GM23338 (cell line): ENCODE results near the gene GALNT1. TPM values are rescaled to one million over a fixed set of nuclear protein-coding genes. Genes with fewer than 3 reads are reported as not detected.

ENCODE experiments used
- ATAC-seq: fragments of 200-7000 bp; cut with Tn5 transposase; 3 replicates; pipeline ENCODE4 v1.9.1; 2020
- DNase-seq: peaks from one replicate; pipeline ENCODE4 v3.0.0-alpha.2; 2015; ENCODE audit warnings: low spot score
- H2AFZ ChIP-seq: fragments of 200-600 bp; sonication (generic); 2 replicates; pipeline ENCODE4 v1.8.0; 2016; ENCODE audit warnings: antibody characterized with exemption, mild to moderate bottlenecking, moderate library complexity
- H3F3A ChIP-seq: fragments of 200-600 bp; sonication (generic); replicated peaks from 2 replicates; pipeline ENCODE4 v1.8.0; 2017; ENCODE audit warnings: antibody characterized with exemption, mixed run types, low read depth
- H3K27ac ChIP-seq: fragments of 200-600 bp; sonication (generic); 2 replicates; pipeline ENCODE4 v1.6.1; 2016; ENCODE audit warnings: low read depth
- H3K27me3 ChIP-seq: fragments of 200-600 bp; sonication (generic); 2 replicates; pipeline ENCODE4 v1.8.0; 2016; ENCODE audit warnings: mild to moderate bottlenecking, mixed run types, moderate library complexity; ENCODE audit not compliant: insufficient read depth
- H3K36me3 ChIP-seq: fragments of 200-600 bp; sonication (generic); 2 replicates; pipeline ENCODE4 v1.8.0; 2016; ENCODE audit warnings: mild to moderate bottlenecking; ENCODE audit not compliant: insufficient read depth
- H3K4me1 ChIP-seq: fragments of 200-600 bp; sonication (generic); 2 replicates; pipeline ENCODE4 v1.8.0; 2016; ENCODE audit warnings: mild to moderate bottlenecking, moderate library complexity; ENCODE audit not compliant: insufficient read depth
- H3K4me2 ChIP-seq: fragments of 200-600 bp; sonication (generic); 2 replicates; pipeline ENCODE4 v1.7.1; 2017; ENCODE audit warnings: mixed run types
- H3K4me3 ChIP-seq: fragments of 200-600 bp; sonication (generic); 2 replicates; pipeline ENCODE4 v1.6.1; 2016; ENCODE audit warnings: mixed run types
- H3K79me2 ChIP-seq: fragments of 200-600 bp; sonication (generic); replicated peaks from 2 replicates; pipeline ENCODE4 v1.8.0; 2017; ENCODE audit warnings: mild to moderate bottlenecking; ENCODE audit not compliant: insufficient read depth
- H3K9me2 ChIP-seq: fragments of 200-600 bp; sonication (generic); 2 replicates; pipeline ENCODE4 v1.8.0; 2017; ENCODE audit not compliant: insufficient read depth
- H4K20me1 ChIP-seq: fragments of 200-600 bp; sonication (generic); replicated peaks from 2 replicates; pipeline ENCODE4 v1.8.0; 2017; ENCODE audit warnings: mild to moderate bottlenecking; ENCODE audit not compliant: insufficient read depth
- H3K27ac Mint-ChIP-seq: 2 replicates; pipeline ENCODE4 v1.8.0; 2020; ENCODE audit warnings: inconsistent platforms, mild to moderate bottlenecking, moderate library complexity, mixed read lengths
- H3K27me3 Mint-ChIP-seq: 3 replicates; pipeline ENCODE4 v1.8.0; 2022; ENCODE audit warnings: low read depth, mild to moderate bottlenecking, moderate library complexity, mixed read lengths, inconsistent platforms; ENCODE audit not compliant: insufficient read depth, poor library complexity
- H3K36me3 Mint-ChIP-seq: 3 replicates; pipeline ENCODE4 v1.8.0; 2021; ENCODE audit warnings: low read depth, mild to moderate bottlenecking, inconsistent platforms, moderate library complexity, mixed read lengths
- H3K4me1 Mint-ChIP-seq: 3 replicates; pipeline ENCODE4 v1.8.0; 2020; ENCODE audit warnings: mild to moderate bottlenecking, inconsistent platforms, mixed read lengths
- H3K4me3 Mint-ChIP-seq: 3 replicates; pipeline ENCODE4 v1.8.0; 2021; ENCODE audit warnings: moderate library complexity, mild to moderate bottlenecking, inconsistent platforms, mixed read lengths
- H3K9me3 Mint-ChIP-seq: 3 replicates; pipeline ENCODE4 v1.8.0; 2020; ENCODE audit warnings: moderate library complexity, mild to moderate bottlenecking, inconsistent platforms, mixed read lengths
- CREB1 ChIP-seq: fragments of 250-450 bp; sonication (Bioruptor Pico); IDR thresholded peaks from 2 replicates; pipeline ENCODE4 v1.5.0; 2020; ENCODE audit warnings: low read depth, mild to moderate bottlenecking, moderate library complexity
- EZH2 ChIP-seq: fragments of 200-600 bp; sonication (generic); IDR thresholded peaks from one replicate; pipeline ENCODE4 v1.8.0; 2017; ENCODE audit warnings: antibody characterized with exemption, mild to moderate bottlenecking, low read depth; ENCODE audit not compliant: unreplicated experiment
- EZH2phosphoT487 ChIP-seq: fragments of 200-600 bp; sonication (generic); IDR thresholded peaks from one replicate; pipeline ENCODE4 v1.8.1; 2018; ENCODE audit warnings: antibody characterized with exemption; ENCODE audit not compliant: unreplicated experiment
- JUNB ChIP-seq: IDR thresholded peaks from one replicate; pipeline ENCODE4 v1.6.1; 2016; ENCODE audit warnings: antibody characterized with exemption; ENCODE audit not compliant: unreplicated experiment
- NANOG ChIP-seq: IDR thresholded peaks from 2 replicates; pipeline ENCODE4 v1.6.1; 2016; ENCODE audit warnings: antibody characterized with exemption, borderline replicate concordance
- POLR2AphosphoS5 ChIP-seq: IDR thresholded peaks from 2 replicates; pipeline ENCODE4 v1.6.1; 2016; ENCODE audit warnings: antibody characterized with exemption, low read depth
- STAT1 ChIP-seq: IDR thresholded peaks from one replicate; pipeline ENCODE4 v1.6.1; 2016; ENCODE audit warnings: antibody characterized with exemption; ENCODE audit not compliant: unreplicated experiment
- ZNF114 ChIP-seq: fragments of 250-450 bp; sonication (Bioruptor Pico); IDR thresholded peaks from 2 replicates; pipeline ENCODE4 v1.5.0; 2020; ENCODE audit warnings: mild to moderate bottlenecking, moderate library complexity
- ZNF331 ChIP-seq: fragments of 250-450 bp; sonication (Bioruptor Pico); IDR thresholded peaks from 2 replicates; pipeline ENCODE4 v1.5.0; 2020; ENCODE audit warnings: low read depth, mild to moderate bottlenecking, moderate library complexity
- polyA plus RNA-seq: library from polyadenylated mRNA; unstranded; fragments of >200 nt; fragmentation: Nextera tagmentation; extraction: Ambion mirVana; gene quantifications from 2 replicates; pipeline ENCODE4 v1.2.1, GENCODE V29; 2016
- total RNA-seq: library from RNA; depleted of rRNA; stranded (reverse); fragments of >200 nt; shearing (Covaris generic); gene quantifications from 2 replicates; pipeline ENCODE4 v1.2.3, GENCODE V29; 2014
- TF ChIP-seq, protein P1 (sequence below): IDR thresholded peaks from 2 replicates; pipeline ENCODE4 v1.6.1; 2016; ENCODE audit warnings: antibody characterized with exemption
- TF ChIP-seq, protein P2 (sequence below): IDR thresholded peaks from one replicate; pipeline ENCODE4 v1.6.1; 2018; ENCODE audit warnings: antibody characterized with exemption; ENCODE audit not compliant: unreplicated experiment
- TF ChIP-seq, protein P3 (sequence below): fragments of 250-450 bp; sonication (Bioruptor Pico); IDR thresholded peaks from 2 replicates; pipeline ENCODE4 v1.5.0; 2020; ENCODE audit warnings: mild to moderate bottlenecking, moderate library complexity
- TF ChIP-seq, protein P4 (sequence below), 2 experiments: fragments of 200-600 bp in 1 of 2; sonication (generic) in 1 of 2; conservative IDR thresholded peaks; 2 replicates each; pipeline versions ENCODE4 v1.5.1 to v1.6.1; 2016 to 2017; ENCODE audit warnings: antibody characterized with exemption in 2 of 2, low read depth in 2 of 2, mild to moderate bottlenecking in 2 of 2, moderate library complexity in 1 of 2

The GALNT1 gene
- total and polyA plus RNA-seq, 2 experiments from 2014 or later, result 37.4 to 60.8 TPM

DNA sequence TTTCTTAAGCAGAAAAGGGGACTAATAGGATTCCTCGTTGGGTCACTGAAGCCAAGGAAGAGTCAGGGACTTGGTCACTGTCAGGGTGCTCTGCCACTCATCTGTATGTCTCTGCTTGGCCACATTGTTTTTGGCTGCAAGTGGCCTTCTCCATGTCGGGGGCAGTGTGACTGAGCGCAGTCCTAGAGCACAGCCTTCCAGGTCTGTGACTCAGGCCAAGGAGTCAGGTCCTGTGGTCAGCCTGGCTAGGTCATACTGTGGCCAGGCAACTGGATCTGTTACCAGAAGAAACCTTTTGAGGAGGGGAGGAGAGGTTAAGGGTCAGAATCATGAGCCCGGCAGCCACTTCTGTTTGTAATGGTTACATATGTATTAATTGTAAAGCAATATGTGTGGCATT lies 61.3 kb downstream of the GALNT1 start (continued):
- TF ChIP-seq, protein P1, sequence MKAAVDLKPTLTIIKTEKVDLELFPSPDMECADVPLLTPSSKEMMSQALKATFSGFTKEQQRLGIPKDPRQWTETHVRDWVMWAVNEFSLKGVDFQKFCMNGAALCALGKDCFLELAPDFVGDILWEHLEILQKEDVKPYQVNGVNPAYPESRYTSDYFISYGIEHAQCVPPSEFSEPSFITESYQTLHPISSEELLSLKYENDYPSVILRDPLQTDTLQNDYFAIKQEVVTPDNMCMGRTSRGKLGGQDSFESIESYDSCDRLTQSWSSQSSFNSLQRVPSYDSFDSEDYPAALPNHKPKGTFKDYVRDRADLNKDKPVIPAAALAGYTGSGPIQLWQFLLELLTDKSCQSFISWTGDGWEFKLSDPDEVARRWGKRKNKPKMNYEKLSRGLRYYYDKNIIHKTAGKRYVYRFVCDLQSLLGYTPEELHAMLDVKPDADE, result no peak
- TF ChIP-seq ZNF114 (CRISPR knock-in tag), result no peak
- TF ChIP-seq STAT1, result no peak
- TF ChIP-seq ZNF331 (CRISPR knock-in tag), result no peak
- no peak for TF ChIP-seq EZH2phosphoT487

DNA sequence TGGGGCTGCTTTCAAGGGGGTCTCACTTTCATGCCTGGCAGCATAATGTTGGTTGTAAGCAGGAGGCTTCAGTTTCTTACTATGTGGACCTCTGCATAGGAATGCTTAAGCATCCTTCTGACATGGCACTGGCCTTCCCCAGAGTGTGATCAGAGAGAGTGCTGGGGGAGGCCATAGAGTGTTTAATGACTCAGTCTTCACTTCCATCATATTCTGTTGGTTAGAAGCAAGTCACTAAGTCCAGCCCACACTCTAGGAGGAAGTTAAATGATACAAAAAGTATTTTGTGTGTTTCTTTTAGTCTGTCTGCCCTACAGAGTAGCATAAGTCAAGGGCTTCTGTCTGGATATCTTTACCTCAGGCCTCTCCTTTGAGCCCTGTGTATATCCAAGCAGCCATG lies 64.9 kb downstream of the GALNT1 start:
- H3F3A ChIP-seq, result no peaks in the 10 kb centered on the region
- Mint-ChIP-seq H3K9me3 (peaks cover 27% of the 10 kb centered on the region), H3K4me3 (no peak overlapping the region), H3K36me3 (peaks cover 39% of the 10 kb centered on the region), H3K27ac (no peak overlapping the region), H3K27me3 (peaks cover 2% of the 10 kb centered on the region), H3K4me1 (peaks cover 13% of the 10 kb centered on the region; the same call in 2 of the 3 replicates)
- ATAC-seq, result no peak
- H2AFZ ChIP-seq, result no peak overlapping the region
- no peaks in the 10 kb centered on the region for H3K27me3 ChIP-seq
- no peak overlapping the region for H3K4me2 ChIP-seq
- H3K79me2 ChIP-seq, result peaks cover 39% of the 10 kb centered on the region
- H3K9me2 ChIP-seq, result no peaks in the 10 kb centered on the region
- H3K4me1 ChIP-seq, result no peaks in the 10 kb centered on the region
- H3K27ac ChIP-seq, result no peak overlapping the region
- H4K20me1 ChIP-seq, result no peaks in the 10 kb centered on the region
- no peak overlapping the region for H3K4me3 ChIP-seq
- no peak for DNase-seq
- no peaks in the 10 kb centered on the region for H3K36me3 ChIP-seq
- TF ChIP-seq EZH2 (no peak), CREB1 (CRISPR knock-in tag) (no peak), POLR2AphosphoS5 (no peak), STAT1 (no peak), EZH2phosphoT487 (no peak), ZNF114 (CRISPR knock-in tag) (no peak), JUNB (no peak), ZNF331 (CRISPR knock-in tag) (no peak), NANOG (no peak)
- TF ChIP-seq, protein P2, sequence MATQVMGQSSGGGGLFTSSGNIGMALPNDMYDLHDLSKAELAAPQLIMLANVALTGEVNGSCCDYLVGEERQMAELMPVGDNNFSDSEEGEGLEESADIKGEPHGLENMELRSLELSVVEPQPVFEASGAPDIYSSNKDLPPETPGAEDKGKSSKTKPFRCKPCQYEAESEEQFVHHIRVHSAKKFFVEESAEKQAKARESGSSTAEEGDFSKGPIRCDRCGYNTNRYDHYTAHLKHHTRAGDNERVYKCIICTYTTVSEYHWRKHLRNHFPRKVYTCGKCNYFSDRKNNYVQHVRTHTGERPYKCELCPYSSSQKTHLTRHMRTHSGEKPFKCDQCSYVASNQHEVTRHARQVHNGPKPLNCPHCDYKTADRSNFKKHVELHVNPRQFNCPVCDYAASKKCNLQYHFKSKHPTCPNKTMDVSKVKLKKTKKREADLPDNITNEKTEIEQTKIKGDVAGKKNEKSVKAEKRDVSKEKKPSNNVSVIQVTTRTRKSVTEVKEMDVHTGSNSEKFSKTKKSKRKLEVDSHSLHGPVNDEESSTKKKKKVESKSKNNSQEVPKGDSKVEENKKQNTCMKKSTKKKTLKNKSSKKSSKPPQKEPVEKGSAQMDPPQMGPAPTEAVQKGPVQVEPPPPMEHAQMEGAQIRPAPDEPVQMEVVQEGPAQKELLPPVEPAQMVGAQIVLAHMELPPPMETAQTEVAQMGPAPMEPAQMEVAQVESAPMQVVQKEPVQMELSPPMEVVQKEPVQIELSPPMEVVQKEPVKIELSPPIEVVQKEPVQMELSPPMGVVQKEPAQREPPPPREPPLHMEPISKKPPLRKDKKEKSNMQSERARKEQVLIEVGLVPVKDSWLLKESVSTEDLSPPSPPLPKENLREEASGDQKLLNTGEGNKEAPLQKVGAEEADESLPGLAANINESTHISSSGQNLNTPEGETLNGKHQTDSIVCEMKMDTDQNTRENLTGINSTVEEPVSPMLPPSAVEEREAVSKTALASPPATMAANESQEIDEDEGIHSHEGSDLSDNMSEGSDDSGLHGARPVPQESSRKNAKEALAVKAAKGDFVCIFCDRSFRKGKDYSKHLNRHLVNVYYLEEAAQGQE, result no peak
- TF ChIP-seq, protein P3, sequence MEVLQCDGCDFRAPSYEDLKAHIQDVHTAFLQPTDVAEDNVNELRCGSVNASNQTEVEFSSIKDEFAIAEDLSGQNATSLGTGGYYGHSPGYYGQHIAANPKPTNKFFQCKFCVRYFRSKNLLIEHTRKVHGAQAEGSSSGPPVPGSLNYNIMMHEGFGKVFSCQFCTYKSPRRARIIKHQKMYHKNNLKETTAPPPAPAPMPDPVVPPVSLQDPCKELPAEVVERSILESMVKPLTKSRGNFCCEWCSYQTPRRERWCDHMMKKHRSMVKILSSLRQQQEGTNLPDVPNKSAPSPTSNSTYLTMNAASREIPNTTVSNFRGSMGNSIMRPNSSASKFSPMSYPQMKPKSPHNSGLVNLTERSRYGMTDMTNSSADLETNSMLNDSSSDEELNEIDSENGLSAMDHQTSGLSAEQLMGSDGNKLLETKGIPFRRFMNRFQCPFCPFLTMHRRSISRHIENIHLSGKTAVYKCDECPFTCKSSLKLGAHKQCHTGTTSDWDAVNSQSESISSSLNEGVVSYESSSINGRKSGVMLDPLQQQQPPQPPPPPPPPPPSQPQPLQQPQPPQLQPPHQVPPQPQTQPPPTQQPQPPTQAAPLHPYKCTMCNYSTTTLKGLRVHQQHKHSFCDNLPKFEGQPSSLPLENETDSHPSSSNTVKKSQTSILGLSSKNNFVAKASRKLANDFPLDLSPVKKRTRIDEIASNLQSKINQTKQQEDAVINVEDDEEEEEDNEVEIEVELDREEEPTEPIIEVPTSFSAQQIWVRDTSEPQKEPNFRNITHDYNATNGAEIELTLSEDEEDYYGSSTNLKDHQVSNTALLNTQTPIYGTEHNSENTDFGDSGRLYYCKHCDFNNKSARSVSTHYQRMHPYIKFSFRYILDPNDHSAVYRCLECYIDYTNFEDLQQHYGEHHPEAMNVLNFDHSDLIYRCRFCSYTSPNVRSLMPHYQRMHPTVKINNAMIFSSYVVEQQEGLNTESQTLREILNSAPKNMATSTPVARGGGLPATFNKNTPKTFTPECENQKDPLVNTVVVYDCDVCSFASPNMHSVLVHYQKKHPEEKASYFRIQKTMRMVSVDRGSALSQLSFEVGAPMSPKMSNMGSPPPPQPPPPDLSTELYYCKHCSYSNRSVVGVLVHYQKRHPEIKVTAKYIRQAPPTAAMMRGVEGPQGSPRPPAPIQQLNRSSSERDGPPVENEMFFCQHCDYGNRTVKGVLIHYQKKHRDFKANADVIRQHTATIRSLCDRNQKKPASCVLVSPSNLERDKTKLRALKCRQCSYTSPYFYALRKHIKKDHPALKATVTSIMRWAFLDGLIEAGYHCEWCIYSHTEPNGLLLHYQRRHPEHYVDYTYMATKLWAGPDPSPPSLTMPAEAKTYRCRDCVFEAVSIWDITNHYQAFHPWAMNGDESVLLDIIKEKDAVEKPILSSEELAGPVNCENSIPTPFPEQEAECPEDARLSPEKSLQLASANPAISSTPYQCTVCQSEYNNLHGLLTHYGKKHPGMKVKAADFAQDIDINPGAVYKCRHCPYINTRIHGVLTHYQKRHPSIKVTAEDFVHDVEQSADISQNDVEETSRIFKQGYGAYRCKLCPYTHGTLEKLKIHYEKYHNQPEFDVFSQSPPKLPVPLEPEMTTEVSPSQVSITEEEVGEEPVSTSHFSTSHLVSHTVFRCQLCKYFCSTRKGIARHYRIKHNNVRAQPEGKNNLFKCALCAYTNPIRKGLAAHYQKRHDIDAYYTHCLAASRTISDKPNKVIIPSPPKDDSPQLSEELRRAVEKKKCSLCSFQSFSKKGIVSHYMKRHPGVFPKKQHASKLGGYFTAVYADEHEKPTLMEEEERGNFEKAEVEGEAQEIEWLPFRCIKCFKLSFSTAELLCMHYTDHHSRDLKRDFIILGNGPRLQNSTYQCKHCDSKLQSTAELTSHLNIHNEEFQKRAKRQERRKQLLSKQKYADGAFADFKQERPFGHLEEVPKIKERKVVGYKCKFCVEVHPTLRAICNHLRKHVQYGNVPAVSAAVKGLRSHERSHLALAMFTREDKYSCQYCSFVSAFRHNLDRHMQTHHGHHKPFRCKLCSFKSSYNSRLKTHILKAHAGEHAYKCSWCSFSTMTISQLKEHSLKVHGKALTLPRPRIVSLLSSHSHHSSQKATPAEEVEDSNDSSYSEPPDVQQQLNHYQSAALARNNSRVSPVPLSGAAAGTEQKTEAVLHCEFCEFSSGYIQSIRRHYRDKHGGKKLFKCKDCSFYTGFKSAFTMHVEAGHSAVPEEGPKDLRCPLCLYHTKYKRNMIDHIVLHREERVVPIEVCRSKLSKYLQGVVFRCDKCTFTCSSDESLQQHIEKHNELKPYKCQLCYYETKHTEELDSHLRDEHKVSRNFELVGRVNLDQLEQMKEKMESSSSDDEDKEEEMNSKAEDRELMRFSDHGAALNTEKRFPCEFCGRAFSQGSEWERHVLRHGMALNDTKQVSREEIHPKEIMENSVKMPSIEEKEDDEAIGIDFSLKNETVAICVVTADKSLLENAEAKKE (CRISPR knock-in tag), result no peak
- TF ChIP-seq, protein P4, sequence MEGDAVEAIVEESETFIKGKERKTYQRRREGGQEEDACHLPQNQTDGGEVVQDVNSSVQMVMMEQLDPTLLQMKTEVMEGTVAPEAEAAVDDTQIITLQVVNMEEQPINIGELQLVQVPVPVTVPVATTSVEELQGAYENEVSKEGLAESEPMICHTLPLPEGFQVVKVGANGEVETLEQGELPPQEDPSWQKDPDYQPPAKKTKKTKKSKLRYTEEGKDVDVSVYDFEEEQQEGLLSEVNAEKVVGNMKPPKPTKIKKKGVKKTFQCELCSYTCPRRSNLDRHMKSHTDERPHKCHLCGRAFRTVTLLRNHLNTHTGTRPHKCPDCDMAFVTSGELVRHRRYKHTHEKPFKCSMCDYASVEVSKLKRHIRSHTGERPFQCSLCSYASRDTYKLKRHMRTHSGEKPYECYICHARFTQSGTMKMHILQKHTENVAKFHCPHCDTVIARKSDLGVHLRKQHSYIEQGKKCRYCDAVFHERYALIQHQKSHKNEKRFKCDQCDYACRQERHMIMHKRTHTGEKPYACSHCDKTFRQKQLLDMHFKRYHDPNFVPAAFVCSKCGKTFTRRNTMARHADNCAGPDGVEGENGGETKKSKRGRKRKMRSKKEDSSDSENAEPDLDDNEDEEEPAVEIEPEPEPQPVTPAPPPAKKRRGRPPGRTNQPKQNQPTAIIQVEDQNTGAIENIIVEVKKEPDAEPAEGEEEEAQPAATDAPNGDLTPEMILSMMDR (conservative IDR thresholded peaks at IDR 0.05; ENCODE audit: low read depth in 2 of 2), result no peak
